Ecto neural progenitor cell (in vitro differentiated cells): ENCODE measurements around the gene FNIP2.
"Not testable (repeated sequence)": the region's sequence is repeated elsewhere in the genome, so short reads cannot be mapped to it uniquely, and the experiment has no call there.

ENCODE experiments used
- DNase-seq: peaks from one replicate; pipeline ENCODE4 v3.0.0-alpha.2; 2018; ENCODE audit warnings: low spot score

FNIP2 gene

DNA sequence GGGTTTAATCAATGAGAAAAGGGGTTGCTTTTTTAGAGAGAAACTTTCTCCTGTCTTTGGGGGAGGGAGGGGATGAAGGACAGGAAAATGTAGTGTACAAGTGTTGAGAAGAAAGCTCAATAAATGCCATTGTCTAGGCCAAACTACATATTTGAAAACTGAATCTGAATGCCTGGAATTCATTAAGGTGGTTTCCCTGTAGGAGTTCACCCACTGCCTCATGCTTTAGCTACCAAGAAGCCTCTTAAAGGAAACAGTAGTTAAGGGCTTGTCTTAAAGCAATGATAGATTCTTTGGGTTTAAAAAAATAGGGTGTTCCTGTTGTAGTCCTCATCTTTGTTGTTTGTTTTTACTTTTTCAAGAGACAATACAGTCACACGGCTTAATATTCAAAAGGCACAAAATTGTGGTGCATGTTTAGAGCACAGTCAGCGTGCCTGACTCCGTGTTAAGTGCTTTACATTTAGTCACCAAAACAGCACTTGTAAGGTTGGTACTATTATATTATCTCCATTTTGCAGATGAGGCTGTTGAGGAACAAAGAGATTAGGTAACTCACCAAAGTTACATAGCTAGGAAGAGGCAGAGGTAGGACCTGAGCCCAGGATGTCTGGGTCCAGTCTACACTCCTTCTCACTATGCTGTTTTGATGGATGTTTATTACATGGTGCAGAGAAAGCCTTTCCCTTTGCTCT is 46.0 kb downstream of the FNIP2 start:
- no peak for DNase-seq

DNA sequence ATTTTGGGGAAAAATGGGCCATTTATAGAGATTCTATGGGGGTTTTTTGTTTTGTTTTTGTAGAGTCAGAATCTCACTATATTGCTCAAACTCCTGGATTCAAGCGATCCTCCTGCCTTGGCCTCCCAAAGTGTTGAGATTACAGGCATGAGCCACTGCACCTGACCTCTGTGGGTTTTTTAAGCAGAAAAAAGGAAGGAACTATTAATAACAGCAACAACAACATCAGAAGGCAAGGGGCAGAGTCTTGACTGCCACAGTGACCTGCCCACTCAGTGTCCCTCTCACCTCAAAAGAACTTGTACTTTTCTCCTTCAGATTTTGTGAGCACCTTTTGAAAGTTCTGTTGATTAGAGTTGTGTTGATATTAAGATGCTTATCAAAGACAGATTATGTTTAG is 48.1 kb downstream of the FNIP2 start:
- no peak for DNase-seq

DNA sequence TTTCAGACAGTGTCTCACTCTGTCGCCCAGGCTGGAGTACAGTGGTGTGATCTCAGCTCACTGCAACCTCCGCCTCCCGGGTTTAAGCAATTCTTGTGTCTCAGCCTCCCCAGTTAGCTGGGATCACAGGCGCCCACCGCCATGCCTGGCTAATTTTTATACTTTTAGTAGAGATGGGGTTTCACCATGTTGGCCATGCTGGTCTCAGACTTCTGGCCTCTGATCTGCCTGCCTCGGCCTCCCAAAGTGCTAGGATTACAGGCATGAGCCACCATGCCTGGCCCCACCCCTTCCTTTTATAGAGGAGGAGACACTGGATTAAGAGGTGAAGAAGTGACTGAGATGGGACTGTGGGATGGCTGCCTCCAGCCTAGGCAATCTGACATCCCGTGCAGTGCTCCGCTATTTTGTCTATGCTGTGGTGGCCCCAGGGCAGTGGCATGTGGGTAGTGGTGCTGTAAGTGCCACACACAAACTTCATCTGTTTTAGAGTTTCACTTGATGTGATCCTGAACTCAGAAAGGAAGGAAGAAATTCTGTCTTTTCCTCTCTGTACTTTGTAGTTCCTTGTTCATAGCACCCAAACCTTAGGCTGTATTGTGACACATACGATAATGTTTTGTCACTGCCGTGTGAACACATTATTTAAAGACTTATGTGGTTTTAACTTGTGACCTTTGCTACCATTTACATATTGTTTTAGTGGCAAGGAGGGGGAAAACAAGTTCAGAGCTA is 48.9 kb downstream of the FNIP2 start:
- DNase-seq, result no peak

DNA sequence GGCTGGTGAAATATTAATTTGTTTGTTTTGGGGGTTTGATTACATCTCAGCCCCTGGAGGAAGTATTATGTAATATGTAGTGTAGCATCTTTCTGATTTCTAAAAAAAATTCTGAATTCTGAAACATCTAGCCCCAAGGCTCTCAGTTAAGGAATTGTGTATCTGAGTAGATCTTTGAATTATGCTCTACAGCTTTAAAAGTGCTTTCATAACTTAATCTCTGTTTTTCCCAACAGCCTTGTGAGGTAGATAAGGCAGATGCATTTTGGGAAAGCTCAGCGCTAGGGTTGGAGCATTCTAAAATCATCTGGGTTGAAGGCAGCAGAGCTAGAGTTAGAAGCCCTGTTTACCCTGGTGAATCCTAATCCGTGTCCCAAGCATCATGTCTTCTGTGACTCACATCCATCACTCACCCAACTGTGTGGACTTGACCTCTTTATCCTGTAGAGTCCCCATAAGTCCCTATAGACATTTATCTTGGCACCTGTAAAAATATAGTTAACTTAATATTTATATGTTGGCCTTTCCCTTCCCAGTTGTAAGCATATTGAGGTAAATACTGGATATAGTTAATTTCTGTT is 49.8 kb downstream of the FNIP2 start:
- no peak for DNase-seq

DNA sequence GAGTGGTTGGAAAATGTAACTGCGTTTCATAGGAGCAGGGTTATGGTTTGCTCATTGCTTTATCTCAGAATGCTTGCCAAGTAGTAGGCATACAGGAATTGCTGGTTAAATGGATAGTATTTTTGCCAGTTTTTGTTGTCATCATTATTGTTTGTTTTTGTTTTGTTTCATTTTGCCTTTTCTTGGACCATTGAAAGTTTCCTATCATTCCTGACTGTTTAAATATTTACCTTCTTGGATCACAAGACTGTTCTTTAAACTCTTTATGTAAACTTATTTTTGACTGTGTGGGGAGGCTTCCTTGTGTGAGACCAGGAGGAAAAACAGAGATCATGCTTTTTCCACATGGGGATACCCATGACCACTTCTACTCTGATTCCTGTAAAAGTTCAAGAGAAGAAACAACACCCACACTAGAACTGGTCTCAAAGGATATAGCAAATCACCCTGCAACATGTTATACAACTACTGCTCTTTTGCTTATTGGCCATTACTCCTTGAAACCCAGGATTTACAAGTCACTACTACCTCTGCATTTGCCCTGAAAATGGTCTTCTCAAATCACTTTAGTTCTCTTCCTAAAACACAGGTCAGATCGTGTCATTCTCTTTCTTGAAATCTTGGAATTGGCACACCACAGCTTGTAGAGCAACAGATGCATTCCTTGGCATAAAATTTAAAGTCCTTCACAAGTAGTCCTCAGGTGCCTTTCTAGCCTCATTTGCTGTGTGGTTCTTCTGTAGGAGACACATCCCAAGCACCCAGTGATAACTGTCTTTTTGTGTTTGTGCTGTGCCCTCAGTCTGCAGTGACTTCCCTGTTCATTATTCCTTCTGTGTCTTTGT is 51.3 kb downstream of the FNIP2 start:
- no peak for DNase-seq

DNA sequence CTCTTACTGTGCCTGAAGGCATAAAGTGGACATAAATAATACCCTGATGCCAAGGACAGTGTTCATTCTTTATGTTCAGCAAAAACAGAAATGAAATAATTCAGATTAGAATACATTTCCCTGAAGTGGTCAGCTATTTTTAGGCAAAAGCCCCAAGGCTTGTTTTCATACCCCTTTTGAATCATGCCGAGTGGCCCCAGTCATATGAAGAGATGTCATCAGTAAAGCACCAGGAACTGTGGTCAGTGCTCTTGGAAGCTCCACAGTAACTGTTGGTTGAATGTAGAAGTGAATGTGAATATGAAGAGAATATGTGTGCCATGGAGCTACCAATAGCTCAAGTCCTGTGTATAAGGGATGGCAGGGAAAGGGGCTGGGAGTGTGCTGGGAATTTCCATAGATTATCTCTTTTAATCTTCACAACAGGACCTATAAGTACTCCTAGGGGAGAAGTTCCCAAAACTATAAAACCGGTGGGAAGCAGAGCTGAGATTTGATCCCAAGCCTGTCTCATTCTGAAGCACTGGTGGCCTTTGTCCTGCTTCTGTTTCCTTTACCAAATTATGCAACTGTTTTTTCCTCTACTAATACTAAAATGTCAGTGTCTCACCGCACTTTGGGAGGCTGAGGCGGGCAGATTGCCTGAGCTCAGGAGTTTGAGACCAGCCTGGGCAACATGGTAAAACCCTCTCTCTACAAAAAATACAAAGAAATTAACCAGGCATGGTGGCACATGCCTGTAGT is 52.6 kb downstream of the FNIP2 start:
- DNase-seq, result no peak

DNA sequence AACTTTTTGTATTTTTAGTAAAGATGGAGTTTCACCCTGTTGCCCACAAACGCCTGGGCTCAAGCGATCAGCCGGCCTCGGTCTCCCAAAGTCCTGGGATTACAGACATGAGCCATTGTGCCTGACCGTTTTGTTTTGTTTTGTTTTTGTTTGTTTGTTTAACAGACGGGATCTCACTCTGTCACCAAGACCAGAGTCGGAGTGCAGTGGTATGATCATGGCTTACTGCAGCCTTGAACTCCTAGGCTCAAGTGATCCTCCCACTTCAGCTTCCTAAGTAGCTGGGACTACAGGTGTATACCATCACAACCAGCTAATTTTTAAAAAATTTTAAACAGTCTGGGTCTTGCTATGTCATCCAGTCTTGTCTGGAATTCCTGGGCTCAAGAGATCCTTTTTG is 53.5 kb downstream of the FNIP2 start:
- DNase-seq, result no peak

DNA sequence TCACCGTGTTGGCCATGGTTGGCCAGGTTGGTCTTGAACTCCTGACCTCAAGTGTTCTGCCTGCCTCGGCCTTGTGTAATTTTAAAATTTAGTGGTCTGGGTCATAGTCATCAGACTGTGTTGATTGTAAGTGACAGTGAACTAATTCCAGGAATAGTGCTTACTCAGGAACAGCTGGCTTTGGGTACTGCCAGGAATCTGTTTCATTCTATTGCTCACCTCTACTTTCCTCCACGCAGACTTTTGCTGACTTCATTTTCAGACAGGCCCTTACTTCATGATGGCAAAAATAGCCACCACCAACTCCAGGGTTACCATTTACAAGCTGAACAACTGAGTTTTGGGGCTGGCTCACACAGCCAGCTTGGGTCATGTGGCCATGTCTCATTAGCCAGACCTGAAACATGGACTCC is 54.6 kb downstream of the FNIP2 start:
- DNase-seq, result no peak

DNA sequence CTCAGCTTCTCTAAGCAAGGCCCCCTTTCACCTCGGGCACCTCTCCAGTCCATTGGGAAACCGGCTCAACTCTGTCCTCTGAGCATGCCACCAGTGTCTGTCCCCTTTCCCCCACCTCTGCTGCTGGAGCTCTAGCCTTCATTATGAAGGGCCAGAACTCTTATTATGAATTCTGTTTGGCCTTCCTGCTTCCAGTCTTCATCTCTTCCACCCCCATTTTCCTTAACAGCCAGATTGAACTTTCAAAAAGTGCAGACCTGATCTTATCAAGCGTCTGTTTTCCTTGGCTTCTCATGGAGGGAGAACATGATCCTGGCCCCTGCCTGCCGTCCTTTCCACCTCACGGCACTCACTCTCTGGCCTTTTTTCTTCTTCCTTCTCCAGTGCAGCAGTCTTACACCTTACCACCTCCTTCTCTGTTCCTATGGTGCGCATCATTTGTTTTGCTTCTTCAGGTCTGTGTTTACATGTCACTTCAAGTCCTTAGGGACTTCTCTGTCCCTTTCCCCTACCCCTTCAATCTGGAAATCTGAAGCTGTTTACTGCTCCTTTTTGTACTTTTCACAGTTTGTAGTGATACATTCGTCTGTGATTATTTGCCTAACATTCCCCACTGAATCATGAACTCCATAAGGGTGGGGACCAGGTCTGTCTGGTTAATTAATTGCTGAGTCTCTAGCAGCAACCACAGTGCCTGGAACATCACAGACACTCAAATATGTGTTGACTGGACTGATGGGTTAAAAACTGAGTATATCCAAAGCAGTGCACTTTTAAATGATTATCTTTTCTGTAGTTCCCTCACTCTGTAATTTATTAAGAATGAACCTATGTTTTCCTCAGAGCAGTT is 55.8 kb downstream of the FNIP2 start:
- no peak for DNase-seq

DNA sequence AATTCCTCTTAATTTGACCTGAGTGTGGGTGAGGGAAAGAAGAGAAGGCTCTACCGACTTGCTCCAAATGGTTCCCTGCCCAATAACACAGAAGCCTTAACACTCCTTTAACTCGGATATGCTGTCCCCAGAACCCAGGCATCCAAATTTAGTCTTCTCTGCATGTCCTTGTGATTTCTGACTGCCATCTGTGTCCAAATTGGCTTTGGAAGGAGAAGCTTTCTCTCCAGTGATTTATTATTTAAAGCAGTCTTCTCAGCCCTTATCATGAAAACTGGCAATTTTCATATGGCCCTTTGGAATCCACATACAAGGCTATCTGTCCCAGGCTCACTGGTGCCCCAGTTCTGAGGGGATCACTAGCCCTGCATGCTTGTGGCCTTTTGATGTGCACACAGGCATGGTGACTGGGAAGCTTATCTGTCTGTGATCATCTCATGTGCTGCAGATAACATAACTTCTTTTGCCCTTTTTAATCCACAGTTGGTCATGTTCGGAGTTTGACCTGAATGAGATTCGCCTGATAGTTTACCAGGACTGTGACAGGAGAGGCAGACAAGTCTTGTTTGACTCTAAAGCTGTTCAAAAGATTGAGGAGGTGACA is 56.7 kb downstream of the FNIP2 start:
- DNase-seq, result no peak

DNA sequence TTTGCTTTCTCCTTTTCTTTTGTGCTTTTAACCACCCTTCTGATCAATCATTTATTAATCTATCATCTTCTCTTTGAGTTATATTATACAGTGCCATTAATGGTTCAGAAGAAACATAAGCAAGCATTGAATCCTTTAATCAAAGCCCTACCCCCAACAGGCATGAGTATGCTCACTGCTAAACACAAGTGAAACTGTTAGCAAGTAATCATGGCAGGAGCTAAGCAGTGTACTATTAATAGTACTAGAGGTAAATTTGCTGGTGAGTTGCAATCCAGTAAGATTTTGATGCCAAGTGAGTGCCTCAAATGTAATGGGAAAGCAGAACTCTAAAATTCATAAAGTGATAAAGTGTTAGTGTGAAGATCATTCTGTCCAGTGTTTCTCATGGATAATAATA is 57.2 kb downstream of the FNIP2 start:
- DNase-seq, result no peak

DNA sequence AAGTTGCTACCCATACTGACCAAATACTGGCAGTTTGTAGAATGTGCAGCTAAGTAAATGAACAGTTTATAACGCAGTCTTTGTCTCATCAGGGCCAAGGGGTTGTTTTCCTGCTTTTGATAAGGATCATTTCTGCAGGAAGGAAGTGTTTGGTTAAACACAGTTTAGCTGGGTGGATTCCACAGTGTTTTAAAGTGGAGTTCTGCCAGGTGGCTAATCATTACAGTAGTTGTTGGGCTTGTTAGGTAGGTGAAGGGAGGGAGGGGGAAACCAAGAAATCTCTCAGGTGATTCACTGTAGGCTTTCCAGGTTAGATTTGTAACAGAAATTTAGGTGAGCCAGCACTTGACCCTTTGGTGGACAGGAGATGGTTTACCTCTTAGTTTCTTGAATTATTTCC is 58.1 kb downstream of the FNIP2 start:
- DNase-seq, result no peak

DNA sequence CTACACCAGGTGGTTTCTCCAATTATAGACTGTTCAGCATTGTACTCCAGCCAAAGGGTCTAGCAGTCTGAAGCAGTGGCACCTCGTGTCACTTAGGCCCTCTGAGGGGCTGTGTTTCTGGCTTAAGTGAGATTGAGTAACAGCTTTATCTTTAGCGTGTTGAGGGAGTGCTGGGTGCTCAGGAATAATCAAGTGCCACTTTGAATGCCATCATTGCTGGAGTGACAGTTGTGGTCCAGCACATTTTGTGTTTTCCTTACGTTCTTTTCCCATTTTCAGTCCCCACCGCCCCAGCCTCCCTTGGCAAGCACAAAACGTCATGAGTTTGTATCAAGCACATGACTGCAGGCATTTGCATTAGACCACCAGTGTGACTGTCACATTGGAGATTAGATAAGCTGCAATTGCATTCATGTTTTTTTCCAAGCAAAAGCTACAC is 58.7 kb downstream of the FNIP2 start:
- DNase-seq, result no peak

DNA sequence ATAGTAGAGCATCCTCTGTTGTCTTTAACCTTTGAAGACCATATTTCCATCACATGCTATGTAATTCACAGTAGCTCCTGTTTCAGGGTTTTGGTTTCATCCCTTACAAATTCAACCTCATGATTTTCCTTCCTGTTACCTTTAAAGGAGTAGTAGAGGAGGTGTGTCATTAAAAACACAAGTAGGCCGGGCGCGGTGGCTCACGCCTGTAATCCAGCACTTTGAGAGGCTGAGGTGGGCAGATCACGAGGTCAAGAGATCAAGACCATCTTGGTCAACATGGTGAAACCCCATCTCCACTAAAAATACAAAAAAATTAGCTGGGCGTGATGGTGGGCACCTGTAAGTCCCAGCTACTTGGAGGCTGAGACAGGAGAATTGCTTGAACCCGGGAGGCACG is 59.3 kb downstream of the FNIP2 start:
- DNase-seq, result not testable (repeated sequence)

DNA sequence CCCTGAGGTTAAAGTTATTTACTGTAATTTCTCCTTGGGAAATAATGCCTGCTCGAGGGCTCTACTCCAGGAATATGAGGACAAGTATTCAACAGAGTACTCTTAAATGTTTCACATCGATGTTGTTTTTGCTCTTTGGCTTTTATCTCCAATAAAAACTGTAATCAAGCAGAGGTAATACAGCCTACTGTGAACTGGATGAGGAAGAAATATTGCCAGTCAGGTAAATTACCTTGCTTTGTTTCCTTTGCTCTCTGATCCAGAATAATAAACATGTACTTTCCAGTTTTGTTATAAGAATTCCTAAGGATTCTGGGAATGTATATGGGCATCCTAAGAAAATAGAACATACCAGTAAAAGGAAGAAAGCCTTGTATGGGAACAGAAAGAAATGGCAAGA is 60.4 kb downstream of the FNIP2 start:
- no peak for DNase-seq

DNA sequence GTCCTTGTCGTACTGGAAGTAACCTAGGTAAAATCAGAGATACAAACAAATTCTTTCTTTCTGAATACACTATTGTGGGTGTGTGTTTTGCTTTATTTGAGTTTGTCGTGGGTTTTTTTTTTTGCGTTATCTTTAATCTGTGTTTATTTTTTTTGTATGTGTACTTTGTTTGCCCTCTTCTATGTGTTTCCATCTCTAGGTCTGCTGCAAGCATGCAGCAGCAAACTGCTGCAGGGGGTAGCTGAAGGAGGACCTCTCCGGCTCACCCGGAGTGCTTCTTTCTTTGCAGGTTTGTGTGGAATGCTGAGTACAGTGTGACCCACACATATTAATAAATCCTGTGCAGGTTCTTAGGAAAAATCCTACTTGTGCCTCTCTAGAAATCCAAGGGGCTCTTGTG is 64.8 kb downstream of the FNIP2 start:
- DNase-seq, result no peak

DNA sequence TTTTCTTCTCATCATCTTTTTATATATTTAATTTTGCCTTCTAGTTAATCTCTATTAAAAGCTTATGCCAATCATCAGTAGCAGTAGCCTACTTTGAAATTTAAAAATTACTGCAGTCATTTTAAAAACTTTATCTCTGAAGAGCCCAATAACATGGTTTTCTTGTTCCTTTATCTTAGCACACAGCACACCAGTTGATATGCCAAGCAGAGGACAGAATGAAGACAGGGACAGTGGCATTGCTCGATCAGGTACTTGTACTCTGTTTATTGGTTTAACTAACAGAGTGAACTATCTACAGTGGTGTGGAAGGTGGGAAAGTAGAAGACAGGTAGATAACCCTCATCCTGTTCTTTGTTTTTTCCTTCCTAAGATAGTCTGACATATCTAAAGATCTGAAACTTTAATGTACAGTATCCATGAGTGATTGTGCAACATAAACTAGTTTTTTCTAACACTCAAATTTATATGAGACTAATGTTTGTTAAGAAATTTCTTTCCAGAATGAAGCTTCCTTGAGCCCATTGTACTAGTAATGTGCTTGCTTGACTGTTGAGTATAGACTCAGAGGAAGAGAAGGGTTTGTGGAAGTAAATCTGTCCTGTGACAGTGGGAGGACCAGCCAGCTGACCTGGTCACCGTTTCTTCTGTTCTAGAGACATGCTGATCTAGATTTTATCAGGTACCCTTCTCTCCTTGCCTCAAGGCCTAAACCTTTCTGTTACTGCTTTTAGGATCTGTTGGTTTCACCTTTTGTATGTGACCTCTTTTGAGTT is 66.6 kb downstream of the FNIP2 start:
- DNase-seq, result no peak

DNA sequence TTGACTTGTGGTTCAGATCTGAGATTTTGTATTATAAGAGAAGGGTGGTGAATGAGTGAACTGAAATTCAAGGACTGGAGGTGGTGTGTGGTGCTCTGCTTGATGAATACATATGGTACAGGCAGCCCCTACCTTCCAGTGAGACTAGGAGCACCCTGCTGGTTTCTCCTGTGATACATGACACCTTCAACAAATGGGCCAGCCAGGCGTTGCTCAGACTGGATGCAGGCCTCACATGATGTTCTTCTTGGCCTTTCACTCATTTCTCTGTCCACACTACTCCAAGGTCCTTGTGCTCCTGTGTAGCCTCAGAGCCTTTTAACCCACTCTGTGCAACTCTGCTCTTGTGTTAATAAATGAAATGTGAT is 67.2 kb downstream of the FNIP2 start:
- DNase-seq, result no peak

DNA sequence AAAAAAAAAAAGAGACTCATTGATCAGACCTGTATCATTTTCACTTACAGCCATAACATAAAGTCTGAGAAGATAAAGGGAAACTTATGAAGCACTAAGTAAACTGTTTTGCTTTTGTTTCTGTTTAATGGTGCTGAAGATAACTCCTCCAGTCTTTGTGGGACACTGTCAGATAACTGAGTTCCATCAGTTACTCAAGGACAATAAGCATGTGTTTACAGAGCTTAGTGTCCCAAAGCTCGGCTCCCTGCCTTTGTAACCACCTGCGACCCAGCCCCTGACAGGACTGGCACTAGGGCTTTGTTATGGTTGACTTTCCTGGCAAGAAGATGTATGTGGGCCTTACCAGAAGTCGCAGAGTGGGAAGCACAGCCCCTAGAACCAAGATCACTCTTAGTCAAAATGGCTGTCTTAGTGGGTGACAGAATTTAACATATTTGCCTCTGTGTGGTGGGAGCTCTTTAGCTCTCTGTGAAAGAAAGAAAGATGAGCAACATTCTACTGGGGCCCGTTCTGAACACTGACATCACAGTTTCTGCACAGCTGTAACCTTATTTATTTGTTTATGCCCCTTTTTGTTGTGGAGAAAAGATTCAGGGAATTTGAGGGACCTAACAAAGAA is 68.1 kb downstream of the FNIP2 start:
- no peak for DNase-seq
